T47D (cell line): ENCODE results near the gene AP1G1.

Experiments
- DNase-seq, 2 experiments: peaks; one replicate each; pipeline versions ENCODE4 v3.0.0 to v3.0.0-alpha.2; 2011 to 2012; ENCODE audit warnings: low read depth in 1 of 2, low spot score in 1 of 2
- JUND ChIP-seq: IDR thresholded peaks from 2 replicates; pipeline ENCODE4 v1.6.1; 2012; ENCODE audit warnings: low read depth
- in situ Hi-C: cut with HindIII; loops from 2 replicates; pipeline ENCODE4 v1.10.0; 2016; ENCODE audit warnings: low sequenced_read_pairs, low pct_unique_long_range_greater_than_20kb

Gene AP1G1

GRCh38 chr16:71727551-71728324, 80.9 kb downstream of the AP1G1 start:
- no peak for TF ChIP-seq JUND
- no peak for DNase-seq
- in situ Hi-C loops, result no loop called here

- DNase-seq, result no peak
- in situ Hi-C loops, result no loop called here
- no peak for TF ChIP-seq JUND
Observed at GRCh38 chr16:71726476-71727315, 81.9 kb downstream of the AP1G1 start.

- TF ChIP-seq JUND, result no peak
- in situ Hi-C loops, result no loop called here
- DNase-seq, result no peak
Observed at GRCh38 chr16:71724320-71724751, 84.3 kb downstream of the AP1G1 start, which contains the start of gene PHLPP2. TSS of gene PHLPP2 (minus strand) at chr16:71724701. CDS start at chr16:71714795, 9,906 bp downstream.

- DNase-seq, result peak; percentile 81 to 84
- in situ Hi-C loops, result no loop called here
Observed at GRCh38 chr16:71723537-71724319, 84.9 kb downstream of the AP1G1 start.

GRCh38 chr16:71722801-71723536, 85.7 kb downstream of the AP1G1 start:
- no peak for TF ChIP-seq JUND
- in situ Hi-C loops, result no loop called here
- peak; percentile 81 to 93 for DNase-seq

More at GRCh38 chr16:71723537-71724319, 84.9 kb downstream of the AP1G1 start:
- no peak for TF ChIP-seq JUND

- in situ Hi-C loops, result no loop called here
Observed at GRCh38 chr16:71721066-71721740, 87.4 kb downstream of the AP1G1 start.

GRCh38 chr16:71712501-71712900, 96.1 kb downstream of the AP1G1 start:
- in situ Hi-C loops, result no loop called here
- DNase-seq, result no peak

More at GRCh38 chr16:71721066-71721740, 87.4 kb downstream of the AP1G1 start:
- DNase-seq, result no peak
- no peak for TF ChIP-seq JUND

GRCh38 chr16:71711789-71712188, 96.8 kb downstream of the AP1G1 start:
- no peak for TF ChIP-seq JUND
- no peak for DNase-seq
- in situ Hi-C loops, result no loop called here

More at GRCh38 chr16:71712501-71712900, 96.1 kb downstream of the AP1G1 start:
- TF ChIP-seq JUND, result no peak

GRCh38 chr16:71709229-71709781, 99.3 kb downstream of the AP1G1 start:
- in situ Hi-C loops, result no loop called here
- no peak for TF ChIP-seq JUND
- no peak for DNase-seq

GRCh38 chr16:71708696-71709095, 99.9 kb downstream of the AP1G1 start:
- TF ChIP-seq JUND, result no peak
- no peak for DNase-seq
- in situ Hi-C loops, result no loop called here

- in situ Hi-C loops, result no loop called here
- TF ChIP-seq JUND, result no peak
- DNase-seq, result no peak
Observed at GRCh38 chr16:71707199-71707598, 101.4 kb downstream of the AP1G1 start.
